HEK293T (cell line): ENCODE measurements around the gene USP49.

Experiments used
- BHLHE40 ChIP-seq: fragments of 450-650 bp; IDR thresholded peaks from 2 replicates; pipeline ENCODE4 v1.6.1; 2016; ENCODE audit warnings: mild to moderate bottlenecking, moderate library complexity, borderline replicate concordance
- ELF4 ChIP-seq: fragments of 450-650 bp; IDR thresholded peaks from 2 replicates; pipeline ENCODE4 v1.6.1; 2017; ENCODE audit warnings: antibody characterized with exemption
- FOXA1 ChIP-seq: fragments of 450-650 bp; IDR thresholded peaks from 2 replicates; pipeline ENCODE4 v1.6.1; 2016; ENCODE audit warnings: mild to moderate bottlenecking
- ZNF384 ChIP-seq: fragments of 450-650 bp; IDR thresholded peaks from 2 replicates; pipeline ENCODE4 v1.6.1; 2016

DNA sequence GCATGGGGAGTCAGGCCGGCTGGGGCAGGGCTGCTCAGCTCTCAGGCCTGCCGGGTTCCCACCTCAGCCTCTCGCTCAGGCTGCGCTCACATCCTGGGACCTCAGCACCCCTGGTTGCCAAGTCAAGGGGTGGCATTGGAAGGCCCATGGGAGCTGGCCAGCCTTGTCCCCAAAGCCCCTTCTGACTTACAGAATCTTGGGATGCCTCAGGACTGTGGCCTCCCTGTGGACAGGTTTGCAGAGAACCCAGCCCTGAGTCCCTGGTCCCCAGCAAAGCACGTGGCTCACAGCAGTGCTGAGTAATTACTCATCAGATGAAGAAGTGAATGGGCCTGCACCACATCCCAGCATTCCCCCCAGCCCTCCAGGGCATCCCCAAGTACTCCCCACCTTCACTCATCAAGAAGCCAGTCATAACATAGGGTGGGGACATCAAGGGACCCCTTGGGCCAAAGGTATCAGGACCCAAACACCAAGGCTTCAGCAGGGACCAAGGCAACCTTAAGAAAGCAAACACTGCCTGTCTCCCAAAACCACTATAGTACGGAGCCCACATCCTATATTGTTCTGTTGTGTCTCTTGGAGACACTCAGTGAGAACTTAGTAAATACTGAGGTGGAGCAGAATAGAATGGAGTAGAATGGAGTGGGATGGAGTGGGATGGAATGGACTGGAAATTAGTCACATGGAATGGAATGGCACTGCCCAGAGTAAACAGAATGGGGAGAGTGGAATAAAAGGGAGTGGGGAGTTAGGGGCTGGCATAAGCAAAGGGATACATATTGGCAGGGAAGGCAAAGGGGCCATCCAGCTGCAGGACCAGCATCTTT is 151.6 kb downstream of the USP49 start:
- TF ChIP-seq ZNF384: no peak
- no peak for TF ChIP-seq ELF4
- TF ChIP-seq FOXA1: no peak
- no peak for TF ChIP-seq BHLHE40
